GM18502 (cell line): Measurements from ENCODE around the gene RAET1L.
"Not testable (repeated sequence)": the region's sequence is repeated elsewhere in the genome, so short reads cannot be mapped to it uniquely, and the experiment has no call there.

Experiments
- ATAC-seq: cut with Tn5 transposase; IDR thresholded peaks from one replicate; pipeline ENCODE4 v1.9.1; 2021; ENCODE audit warnings: mild to moderate bottlenecking; ENCODE audit not compliant: unreplicated experiment, poor library complexity

Gene RAET1L

DNA sequence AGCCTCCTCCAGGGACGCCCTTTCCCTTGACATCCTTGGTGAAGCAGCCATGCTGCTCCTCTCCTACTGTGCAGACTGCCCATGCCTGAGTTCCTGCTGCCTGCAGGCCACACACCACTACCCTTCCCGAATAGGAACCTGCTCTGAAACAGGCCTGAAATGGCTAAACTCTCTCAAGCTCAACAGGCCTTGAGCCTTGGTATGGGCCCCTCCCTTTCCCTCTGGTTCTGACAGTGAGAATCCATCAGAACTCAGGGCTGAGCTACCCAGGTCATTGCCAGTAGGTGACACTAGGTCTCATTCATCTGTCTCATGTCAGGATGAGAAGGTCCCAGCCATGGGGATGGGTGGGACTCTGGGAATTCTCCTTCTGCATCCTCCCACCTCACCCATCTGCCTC lies 25.7 kb downstream of the RAET1L start:
- no peak for ATAC-seq

DNA sequence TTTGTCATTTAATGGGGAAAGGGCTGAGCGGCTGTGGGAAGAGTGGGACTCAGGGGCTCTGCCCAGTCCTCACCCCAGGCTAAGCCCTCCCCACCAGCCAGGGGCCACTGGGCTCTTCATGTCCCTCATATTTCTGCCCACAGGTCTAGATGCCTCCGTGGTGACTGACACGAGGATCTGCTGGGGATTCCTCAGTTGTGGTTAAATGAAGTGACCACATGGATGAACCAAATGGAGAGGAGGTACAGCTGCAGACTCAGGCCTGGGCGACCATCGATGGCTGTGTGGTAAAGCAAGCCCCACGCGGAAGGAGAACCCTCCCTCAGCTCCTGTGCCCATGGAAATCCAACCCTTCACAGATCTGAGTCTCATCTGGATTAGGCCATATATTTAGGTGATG lies 29.4 kb downstream of the RAET1L start:
- ATAC-seq: no peak

DNA sequence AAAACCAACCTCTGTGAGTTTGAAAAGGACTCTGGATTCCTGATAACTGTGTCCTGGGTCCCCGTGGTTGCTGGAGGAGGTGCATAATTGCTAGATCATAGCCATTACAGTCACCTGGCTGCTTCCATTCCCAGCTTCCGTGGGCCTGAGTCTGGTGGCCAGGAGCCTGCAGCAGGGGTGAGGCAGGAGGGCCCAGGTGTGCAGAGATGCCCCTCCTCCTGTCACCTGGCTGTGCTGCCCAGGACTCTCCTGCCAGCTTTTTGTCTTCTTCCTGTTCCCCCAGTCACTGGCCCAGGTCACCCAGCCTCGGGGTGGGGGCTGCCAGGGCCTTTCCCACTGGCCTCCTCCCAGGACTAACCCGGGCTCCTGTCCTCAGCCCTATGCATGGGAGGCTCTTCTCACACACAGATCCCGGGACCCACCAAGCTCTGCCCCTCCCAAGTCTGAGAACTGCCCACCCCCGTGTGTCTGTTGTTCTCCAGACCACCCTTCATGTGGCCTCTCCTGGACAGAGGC lies 30.0 kb downstream of the RAET1L start:
- no peak for ATAC-seq

DNA sequence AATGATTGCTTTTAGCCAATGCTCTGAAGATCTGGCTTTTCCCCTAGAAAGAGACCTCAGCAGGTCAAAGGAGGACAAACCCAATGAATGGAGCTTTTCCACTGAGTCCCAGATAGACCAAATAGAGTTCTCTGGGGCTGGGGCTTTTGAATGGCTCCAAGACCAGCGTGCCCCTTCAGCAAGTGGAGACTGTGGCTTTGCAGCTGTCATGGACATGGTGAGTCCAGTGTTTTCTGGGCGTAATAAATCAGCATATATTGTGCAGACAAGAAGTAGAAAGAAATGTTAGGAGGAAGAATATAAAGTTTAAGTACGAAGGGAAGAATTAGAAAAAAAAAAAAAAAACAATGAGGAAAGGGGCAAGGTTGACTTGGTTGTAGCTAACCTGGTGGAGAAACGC lies 33.5 kb downstream of the RAET1L start:
- ATAC-seq: no peak

DNA sequence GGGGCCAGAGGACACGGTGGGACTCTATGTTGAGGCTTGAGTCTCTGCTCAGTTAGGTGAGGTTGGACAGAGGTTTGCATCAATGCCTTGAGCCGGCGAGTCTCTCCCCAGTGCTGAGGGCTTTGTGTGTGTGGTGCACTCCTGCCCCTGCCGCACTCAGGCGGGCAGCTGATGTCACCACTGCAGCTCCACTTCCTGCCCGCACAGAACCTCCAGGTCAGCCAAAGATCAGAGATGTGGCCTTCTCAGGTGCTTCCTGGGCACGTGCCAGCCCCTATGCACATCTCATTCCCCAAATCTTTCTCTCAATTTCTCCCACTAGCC lies 33.9 kb downstream of the RAET1L start:
- ATAC-seq: not testable (repeated sequence)

DNA sequence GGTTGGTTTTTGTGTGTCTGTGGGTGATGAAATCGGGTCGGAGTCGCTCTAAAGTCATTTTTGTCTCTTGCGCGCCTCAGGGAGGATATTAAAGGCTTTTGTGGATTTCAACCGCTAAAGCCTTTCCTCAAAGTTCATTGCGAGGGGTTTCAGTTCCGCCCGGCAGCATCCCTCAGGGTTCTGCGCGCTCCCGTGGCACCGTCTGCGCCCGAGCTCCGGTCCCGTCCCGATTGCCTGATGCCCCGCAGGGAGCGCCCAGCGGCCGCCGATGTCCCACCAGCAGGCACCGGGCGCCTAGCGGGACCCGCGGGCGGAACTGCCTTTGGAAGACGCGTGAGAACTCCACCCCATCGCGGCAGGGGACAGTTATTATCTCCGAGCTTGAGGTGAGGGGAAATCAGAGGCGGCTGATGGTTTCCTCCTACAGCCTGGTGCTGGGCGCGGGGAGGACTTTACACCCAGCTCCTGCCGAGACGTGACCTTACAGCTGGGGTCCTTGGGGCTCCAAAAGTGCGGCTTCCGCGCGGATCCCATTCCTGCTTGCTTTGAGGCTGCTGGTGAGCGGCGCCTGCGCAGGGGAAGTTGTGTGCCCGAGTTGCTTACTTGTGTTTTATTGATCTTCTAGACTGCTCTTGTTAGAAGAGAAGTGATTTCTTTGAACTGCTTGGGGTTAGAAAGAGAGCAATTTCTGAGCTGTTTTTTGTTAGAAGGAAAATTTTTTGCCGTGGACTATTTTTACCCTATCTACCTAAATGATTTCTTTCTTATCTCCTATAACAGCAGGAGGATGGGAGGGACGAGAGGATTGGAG lies 34.5 kb downstream of the RAET1L start:
- ATAC-seq: no peak

DNA sequence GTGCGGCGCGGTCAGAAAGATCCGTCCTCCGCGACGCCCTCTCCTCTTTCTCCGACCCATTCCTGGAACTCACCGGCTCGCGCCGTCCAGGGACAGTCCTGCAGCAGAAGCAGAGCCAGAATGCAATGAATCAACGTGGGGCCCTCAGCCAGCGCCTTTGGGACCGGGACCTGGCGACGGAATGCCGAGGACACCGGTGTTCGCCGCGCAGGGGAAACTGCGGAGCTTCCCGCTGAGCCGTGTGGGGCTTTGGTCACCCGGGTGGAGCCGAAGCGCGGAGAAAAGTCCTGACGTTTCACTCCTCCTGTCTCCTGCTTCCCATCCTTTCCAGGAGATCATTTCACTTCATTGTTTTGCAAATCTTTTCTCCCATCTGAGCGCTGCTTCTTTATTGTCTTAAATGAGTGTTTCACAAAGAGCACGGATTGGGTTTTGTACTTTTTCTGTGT lies 35.1 kb downstream of the RAET1L start:
- no peak for ATAC-seq

DNA sequence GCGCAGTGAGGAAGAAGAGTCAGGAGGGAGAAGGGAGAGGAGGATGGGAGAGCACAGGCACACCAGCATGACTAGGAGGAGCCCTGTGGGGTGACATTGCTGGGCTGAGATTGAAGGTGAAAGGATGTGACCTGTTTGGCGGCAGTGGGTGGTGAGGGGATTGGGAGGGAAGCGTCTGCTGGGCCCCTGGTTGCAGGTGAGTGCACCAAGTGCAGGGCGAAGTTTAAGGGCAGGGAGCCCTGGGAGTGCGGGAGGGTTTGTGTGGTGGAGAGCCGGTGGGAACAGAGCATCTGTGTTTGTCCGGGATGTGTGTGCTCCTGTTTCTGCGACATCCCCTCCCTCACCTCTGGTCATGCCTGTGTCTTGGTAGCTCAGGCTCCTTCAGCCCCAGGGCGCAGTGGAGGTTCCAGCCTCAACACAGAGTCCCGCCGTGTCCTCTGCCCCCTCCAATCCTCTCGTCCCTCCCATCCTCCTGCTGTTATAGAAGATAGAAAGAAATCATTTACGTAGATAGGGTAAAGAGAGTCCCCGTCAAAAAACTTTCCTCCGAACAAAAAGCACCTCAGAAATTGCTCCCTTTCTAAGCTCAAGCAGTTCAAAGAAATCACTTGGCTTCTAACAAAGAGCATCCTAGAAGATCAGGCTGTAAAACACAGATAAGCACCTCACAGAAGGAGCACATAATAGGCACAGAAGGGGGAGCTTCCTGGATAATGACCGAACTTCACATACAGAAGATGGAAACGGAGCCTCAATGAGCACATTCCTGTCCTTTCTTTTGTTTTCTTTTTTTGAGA lies 36.6 kb downstream of the RAET1L start:
- no peak for ATAC-seq

DNA sequence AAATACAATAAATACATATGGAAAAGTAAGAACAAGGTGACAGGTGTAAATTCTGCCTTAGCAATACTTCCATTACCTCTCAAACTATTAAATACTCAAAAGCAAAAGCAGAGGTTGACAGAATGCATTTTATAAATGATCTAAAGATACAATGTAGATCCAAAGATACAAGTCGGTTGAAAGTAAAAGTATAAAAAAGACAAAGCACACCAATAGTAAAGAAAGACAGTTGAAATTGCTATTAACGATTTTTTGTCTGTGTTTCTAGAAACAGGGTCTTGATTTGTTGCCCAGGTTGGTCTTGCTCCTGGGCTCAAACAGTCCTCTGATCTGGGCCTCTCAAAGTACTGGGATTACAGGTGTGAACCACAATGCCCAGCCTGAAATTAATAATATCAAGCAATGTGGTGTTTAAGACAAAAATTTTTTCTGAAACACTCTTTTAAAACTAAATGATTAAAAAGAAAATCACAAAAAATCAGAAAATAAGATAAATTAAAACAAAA lies 37.7 kb downstream of the RAET1L start:
- ATAC-seq: no peak

DNA sequence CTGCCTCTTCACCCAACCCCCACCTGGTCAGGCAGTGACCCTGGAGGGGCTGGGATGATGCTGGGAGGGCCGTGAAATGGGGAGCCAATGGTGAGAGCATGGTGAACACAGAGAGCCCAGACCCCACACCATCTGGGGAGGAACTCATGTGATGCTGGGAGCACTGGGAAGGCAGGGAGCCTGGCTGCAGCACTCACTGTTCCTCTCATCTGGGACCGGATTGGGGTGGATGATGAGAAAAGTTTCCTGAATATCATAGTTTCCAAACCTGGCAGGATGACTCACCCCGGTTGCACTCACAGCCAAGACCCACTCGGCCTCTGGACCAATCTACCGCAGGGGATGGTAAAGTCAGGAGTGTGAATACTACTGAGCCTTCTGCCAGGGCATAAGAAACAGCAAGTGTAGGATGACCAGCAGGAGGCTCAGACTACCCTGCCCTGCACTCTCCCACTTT lies 39.8 kb downstream of the RAET1L start:
- ATAC-seq: no peak

DNA sequence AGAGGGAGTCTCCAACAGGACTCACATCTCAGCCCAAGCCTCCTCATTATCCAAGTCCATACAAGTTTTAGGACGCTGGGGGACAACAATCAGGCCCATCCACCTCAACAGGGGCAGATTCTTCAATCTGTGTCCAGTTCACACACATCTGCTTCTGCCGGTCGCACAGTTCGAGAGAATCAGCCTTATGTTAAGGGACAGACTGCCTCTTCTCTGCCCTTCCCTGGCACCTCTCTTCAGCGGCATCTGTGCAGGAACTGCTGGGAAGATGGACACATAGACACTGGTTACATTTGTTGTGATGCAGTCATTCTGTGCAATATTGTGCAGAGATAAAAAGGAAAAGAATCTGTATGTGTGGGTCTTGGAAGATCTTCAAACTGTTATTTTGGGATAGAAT lies 40.6 kb downstream of the RAET1L start:
- ATAC-seq: no peak

DNA sequence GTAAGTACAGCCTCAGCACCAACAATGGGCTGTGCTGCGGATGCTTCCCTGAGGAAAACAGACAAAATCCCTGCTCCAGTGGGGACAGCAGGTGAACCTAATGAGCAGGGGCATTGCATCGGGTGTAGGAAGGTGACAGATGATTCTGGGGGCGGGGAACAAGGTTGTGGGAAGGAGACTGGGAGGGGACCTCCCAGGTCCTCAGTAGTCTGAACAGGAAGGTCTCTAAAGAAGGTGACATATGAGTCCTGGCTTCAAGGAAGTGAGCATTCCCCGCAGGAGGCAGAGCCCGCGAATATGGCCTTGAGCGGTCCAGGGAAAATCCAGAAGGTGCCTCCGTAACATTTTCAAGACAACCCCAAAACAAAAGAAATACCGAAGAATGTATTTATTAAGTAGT lies 42.2 kb downstream of the RAET1L start:
- no peak for ATAC-seq

DNA sequence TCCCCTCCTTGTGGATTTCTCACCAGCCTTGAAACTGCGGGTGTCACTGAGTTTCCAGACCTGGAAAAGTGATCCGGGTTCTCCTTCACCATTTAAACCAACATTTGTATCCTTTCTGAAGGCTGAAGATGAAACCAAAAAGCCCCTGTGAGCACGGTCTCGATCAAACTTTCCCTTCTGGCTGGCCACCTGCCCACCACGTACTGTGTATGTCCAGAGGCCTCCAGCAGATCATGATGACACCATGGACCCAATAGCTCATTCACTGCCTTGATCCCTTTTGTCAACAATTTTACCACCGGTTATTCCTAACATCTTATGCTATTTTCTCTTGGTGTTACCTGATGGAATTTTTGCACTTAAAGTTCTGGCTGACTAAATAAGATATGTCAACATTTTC lies 46.0 kb downstream of the RAET1L start:
- ATAC-seq: no peak

DNA sequence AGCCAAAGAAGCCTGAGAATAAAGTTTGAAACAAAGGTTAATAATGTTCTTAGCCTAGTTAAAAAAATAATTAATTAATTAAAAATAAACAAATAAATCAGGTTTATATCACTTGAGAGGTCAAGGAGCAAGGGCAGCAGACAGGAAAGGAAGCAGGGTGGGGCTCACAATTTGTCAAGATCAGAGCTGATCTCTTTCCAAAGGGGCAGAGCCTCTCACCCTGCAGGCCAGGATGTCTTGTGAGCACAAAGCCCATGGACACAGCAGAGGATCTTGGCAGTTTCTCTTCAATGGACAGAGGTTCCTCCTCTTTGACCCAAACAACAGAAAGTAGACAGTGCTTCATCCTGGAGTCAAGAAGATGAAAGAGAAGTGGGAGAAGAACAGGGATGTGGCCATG lies 46.7 kb downstream of the RAET1L start:
- ATAC-seq: no peak

DNA sequence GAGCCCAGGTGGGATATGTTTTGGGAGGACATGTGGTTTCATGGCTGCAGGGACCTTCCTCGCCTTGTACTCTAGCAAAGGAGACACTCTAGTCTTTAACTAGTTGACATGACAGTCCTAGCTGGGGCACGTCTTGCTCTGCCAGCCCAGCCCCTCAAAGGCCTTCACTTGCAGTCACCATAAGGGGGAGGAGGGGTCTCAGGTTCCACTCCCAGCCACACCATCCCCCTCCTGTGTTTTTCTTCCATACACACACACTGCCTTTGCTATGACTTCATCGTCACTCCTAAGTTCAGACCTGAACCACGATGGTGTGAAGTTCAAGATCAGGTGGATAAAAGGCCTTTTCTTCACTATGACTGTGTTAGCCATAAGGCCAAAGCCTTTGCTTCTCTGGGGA lies 48.1 kb downstream of the RAET1L start:
- ATAC-seq: no peak

DNA sequence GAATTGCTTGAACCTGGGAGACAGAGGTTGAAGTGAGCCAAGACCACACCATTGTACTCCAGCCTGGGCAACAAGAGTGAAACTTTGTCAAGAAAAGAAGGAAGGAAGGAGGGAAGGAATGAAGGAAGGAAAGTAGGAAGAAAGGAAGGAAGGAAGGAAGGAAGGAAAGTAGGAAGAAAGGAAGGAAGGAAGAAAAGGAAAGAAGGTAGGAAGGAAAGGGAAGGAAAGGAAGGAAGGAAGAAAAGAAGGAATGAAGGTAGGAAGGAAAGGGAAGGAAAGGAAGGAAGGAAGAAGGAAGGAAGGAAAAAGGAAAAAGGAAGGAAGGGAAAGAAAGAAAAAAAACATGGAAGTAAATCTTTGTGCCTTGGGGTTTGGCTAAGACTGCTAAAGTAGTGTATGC lies 49.9 kb downstream of the RAET1L start:
- no peak for ATAC-seq

DNA sequence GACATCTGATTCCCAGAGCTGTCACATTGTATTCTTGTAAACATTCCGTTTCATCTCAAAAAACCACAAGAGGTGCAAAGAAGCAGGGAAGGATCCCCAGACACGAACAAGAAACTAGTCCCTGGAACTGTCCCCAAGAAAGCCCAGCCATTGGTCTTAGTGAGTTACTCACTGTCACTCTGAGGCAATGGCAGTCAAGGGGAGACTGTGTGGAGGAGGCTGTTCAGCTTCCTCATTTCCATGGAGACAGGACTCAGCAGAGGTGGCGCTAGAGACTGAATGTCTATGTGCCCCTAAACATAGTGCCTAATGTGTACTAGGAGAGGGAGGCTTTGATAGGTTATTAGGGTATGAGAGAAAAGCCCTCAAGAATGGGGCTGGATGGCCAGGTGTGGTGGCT lies 50.5 kb downstream of the RAET1L start:
- ATAC-seq: no peak

DNA sequence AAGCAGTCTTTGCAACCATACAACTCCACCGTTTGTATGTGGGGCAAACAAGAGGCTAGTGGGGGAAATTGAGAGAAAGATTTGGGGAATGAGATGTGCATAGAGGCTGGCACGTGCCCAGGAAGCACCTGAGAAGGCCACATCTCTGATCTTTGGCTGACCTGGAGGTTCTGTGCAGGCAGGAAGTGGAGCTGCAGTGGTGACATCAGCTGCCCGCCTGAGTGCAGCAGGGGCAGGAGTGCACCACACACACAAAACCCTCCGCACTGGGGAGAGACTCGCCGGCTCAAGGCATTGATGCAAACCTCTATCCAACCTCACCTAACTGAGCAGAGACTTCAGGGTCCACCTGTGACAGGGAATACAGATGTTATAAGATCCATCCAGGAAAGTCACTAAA lies 50.9 kb downstream of the RAET1L start:
- not testable (repeated sequence) for ATAC-seq

DNA sequence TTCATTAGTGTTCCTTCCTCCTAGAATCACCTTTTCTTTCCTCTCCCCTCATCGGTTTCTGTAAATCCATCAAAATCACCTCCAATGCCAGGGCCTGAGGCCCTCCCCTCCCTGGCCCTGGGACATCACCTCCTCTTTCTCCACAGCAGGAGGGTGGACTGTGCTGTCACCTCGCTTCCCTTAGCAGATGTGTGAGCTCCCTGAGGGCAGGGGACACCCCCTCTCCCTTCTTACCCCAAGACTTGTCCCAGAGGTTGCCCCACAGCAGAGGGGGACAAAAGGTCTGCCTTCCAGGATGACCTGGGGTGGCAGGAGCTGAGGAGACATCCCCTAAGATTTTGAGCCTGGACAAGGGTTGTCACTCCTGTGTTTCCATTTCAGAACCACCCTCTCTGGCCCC lies 55.7 kb downstream of the RAET1L start:
- no peak for ATAC-seq

DNA sequence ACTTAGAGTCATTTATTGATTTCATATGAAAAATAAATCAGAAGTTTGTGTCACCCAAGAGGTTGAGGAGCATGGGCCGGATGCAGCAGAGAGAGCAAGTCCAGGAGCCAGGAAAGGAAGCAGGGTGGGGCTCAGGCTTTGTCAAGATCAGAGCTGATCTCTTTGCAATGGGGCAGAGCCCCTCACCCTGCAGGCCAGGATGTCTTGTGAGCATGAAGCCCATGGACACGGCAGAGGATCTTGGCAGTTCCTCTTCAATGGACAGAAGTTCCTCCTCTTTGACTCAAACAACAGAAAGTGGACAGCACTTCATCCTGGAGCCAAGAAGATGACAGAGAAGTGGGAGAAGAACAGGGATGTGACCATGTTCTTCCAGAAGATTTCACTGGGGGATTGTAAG lies 56.4 kb downstream of the RAET1L start:
- not testable (repeated sequence) for ATAC-seq
